Measurements from ENCODE around the gene GLI1.

The GLI1 gene

GRCh38 chr12:57444744-57445143 is 14.8 kb upstream of the GLI1 start:
- TF ChIP-seq CTCF (IDR thresholded peaks at IDR 0.05; ENCODE audit: low read depth, low read length): no peak

GRCh38 chr12:57446292-57446960 is 13.2 kb upstream of the GLI1 start:
- no peak for TF ChIP-seq CTCF (IDR thresholded peaks at IDR 0.05; ENCODE audit: low read depth, low read length)
- no peak for DNase-seq (ENCODE audit: low read depth in 2 of 2)
- no peak overlapping the region for H3K4me3 ChIP-seq (replicated peaks in 1 of 2; ENCODE audit: low read depth in 2 of 2, low read length in 2 of 2)

More at GRCh38 chr12:57444744-57445143, 14.8 kb upstream of the GLI1 start:
- no peak overlapping the region for H3K4me3 ChIP-seq (replicated peaks in 1 of 2; ENCODE audit: low read depth in 2 of 2, low read length in 2 of 2)
- no peak for DNase-seq (ENCODE audit: low read depth in 2 of 2)

- no peak for TF ChIP-seq CTCF (IDR thresholded peaks at IDR 0.05; ENCODE audit: low read depth, low read length)
- no peak for DNase-seq (ENCODE audit: low read depth in 2 of 2)
- no peak overlapping the region for H3K4me3 ChIP-seq (replicated peaks in 1 of 2; ENCODE audit: low read depth in 2 of 2, low read length in 2 of 2)
Measured at GRCh38 chr12:57448669-57449068, 10.9 kb upstream of the GLI1 start.

GRCh38 chr12:57449375-57449774 is 10.2 kb upstream of the GLI1 start:
- no peak for TF ChIP-seq CTCF (IDR thresholded peaks at IDR 0.05; ENCODE audit: low read depth, low read length)
- no peak for DNase-seq (ENCODE audit: low read depth in 2 of 2)
- H3K4me3 ChIP-seq (replicated peaks in 1 of 2; ENCODE audit: low read depth in 2 of 2, low read length in 2 of 2): no peak overlapping the region

GRCh38 chr12:57450057-57450456 is 9.5 kb upstream of the GLI1 start:
- no peak overlapping the region for H3K4me3 ChIP-seq (replicated peaks in 1 of 2; ENCODE audit: low read depth in 2 of 2, low read length in 2 of 2)
- DNase-seq (ENCODE audit: low read depth in 2 of 2): no peak
- TF ChIP-seq CTCF (IDR thresholded peaks at IDR 0.05; ENCODE audit: low read depth, low read length): no peak

GRCh38 chr12:57451233-57451778 is 8.3 kb upstream of the GLI1 start:
- no peak for DNase-seq (ENCODE audit: low read depth in 2 of 2)
- no peak for TF ChIP-seq CTCF (IDR thresholded peaks at IDR 0.05; ENCODE audit: low read depth, low read length)
- no peak overlapping the region for H3K4me3 ChIP-seq (replicated peaks in 1 of 2; ENCODE audit: low read depth in 2 of 2, low read length in 2 of 2)
